ENCODE data around the gene GFY. TPM values are rescaled to one million over a fixed set of nuclear protein-coding genes. Genes with fewer than 3 reads are reported as not detected.
A peak's percentile ranks its signal among the peaks of the same experiment; 100 is the strongest.

Gene GFY
- total RNA-seq, 1 experiment from 2014 or later: not detected

DNA sequence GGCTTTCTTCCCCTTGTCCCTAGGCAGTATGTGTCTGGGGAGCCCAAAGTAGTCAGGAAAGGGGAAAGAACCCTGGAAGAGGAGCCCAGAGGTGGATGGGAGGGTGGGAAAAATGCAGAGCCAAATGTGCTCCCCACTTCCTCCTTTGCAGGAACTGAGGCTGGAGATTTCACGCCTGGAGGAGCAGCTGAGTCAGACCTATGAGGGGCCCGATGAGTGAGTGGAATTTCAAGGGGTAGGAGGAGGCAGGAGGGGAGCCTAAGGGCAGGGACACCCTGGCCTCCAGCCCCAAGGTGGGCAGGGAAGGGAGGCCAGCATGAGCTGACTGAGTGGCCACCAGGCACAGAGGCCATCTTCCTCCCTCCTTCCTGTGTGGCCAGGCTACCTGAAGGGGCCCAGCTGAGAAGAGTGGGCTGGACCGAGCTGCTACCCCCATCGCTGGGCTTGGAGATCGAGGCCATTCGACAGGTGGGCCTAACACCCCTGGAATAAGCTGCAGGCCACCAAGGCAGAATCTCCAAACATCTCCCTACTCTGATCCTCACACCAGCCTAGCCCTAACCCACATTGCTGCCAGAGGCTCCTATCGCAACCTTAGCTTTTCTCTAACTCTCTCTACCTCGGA lies 16.3 kb upstream of the GFY start:
- DNase-seq (ENCODE audit: low spot score): no peak

DNA sequence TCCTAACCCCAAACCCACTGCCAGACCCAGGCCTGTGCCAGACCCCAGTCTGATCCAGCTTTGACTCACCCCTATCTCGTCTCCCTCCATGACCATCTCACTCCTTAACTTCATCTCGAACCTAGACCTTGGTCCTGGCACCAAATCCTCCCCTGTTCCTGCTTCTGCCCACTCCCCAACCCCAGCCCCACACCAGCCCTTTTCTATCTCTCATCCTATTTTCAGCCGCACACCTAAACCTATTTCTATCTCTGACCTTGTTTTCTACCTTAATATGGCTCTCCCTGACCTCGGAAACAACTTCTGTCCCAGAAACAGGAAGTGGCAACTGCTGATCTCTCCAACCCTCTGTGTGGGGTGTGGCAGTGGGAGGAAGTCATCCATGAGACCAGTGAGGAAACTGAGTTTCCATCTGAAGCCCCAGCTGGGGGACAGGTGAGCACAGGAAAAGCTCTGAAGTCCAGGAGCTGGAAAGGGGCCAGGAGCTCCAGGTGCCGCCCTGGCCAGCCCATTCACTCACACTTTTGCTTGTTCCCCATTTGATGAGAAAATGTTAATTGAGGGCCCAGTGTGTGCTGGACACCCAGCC lies 15.7 kb upstream of the GFY start:
- DNase-seq (ENCODE audit: low spot score): no peak

DNA sequence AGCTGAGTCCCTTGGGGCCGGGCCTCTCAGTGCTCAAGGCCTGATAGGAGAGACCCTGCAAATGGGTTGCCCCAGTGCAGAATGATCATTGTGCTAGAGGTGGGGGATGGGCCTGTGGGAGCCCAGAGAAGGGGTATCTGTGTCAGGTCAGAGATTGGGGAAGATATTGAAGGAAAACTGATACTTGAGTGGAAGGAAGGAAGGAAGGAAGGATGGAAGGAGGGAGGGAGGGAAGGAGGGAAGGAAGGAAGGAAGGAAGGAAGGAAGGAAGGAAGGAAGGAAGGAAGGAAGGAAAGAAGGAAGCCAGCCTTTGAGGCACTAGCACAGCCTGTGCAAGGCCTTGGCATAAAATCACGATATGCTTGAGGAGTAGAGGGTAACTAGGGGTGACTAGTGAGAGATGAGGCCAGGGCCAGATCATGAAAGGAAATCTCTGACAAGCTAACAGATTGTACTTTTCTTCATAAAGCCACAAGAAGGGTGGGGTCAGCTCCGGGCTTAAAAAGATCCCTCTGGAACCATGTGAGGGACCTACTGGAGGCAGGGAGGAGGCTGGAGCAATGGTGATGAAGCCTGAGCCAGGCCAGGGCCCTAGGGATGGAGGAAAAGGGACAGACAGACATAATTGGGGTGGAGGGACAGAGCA lies 13.4 kb upstream of the GFY start:
- DNase-seq (ENCODE audit: low spot score): no peak

GRCh38 chr19:49413348-49413747 lies 11.8 kb upstream of the GFY start:
- DNase-seq (ENCODE audit: low spot score): no peak

DNA sequence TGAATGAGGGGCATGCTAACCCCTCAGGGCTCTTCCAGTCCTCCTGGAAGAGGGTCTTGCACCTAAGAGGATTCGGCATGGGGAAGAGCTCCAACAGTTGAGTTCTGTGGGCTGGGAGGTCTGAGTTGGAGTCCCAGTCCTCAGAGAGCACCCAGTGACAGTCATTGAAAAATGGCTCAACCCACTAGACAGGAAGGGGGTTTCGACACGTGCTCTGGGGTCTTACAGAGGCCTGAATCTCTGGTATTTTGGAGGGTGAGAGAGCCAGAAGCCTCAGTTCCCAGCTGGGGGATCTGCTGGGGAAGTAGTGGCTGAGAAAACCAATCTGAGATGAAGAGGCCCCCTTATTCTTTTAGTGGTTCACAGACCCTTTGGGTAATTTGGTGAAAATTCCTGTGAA lies 10.9 kb upstream of the GFY start:
- no peak for DNase-seq (ENCODE audit: low spot score)

DNA sequence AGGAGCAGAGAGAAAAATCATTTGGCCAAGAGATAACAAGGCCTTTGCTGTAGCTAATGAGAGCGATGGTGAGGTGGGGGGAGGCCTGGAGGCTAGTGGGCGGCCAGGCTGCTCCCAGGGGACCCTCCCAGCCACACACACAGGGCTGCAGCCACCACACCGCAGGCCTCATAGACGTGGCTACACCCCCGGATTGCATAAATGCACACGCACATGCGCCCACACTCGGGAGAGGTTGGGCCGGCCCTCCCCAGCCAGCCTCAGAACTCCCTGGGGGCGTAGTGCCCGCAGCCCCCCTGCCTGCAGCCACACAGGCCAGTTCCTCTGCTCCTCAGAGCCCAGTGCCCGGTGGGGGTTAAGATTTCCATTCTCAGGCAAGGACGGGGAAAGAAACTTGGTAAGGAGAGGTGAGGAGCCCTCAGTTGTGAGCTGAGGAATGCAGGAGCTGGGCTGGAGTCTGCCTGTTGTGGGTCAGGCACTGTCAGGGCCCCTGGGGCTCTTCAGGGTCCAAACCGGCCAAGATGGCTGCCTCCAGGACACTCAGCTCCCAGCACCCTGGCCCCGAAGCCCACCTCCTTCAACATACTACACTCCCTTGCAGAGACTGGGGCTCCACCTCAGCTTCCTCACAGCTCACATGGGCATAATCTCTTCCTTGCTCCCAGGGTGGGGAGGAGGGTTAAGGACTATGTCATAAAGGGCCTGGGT lies 9.9 kb upstream of the GFY start:
- DNase-seq (ENCODE audit: low spot score): no peak

GRCh38 chr19:49415810-49416200 lies 9.4 kb upstream of the GFY start:
- no peak for DNase-seq (ENCODE audit: low spot score)

GRCh38 chr19:49417088-49417487 lies 8.1 kb upstream of the GFY start:
- no peak for DNase-seq (ENCODE audit: low spot score)

DNA sequence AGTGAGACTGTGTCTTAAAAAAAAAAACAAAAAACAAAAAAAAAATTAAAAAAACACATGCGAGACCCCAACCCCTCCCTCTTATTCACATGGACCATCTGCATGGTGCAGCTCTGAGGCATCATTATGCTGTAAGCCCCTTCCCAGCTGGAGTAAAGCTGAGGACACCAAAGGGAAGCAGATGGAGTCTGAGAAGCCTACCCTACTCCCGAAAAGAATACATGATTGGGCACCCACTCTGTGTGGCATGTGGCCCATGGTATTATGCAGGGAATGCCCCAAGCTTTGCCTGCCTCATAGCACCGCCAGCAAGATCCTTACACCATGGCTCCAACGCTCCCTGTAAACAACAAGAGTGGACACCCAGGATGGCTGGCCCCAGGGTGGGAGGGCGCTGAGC lies 6.7 kb upstream of the GFY start:
- DNase-seq (ENCODE audit: low spot score): no peak

DNA sequence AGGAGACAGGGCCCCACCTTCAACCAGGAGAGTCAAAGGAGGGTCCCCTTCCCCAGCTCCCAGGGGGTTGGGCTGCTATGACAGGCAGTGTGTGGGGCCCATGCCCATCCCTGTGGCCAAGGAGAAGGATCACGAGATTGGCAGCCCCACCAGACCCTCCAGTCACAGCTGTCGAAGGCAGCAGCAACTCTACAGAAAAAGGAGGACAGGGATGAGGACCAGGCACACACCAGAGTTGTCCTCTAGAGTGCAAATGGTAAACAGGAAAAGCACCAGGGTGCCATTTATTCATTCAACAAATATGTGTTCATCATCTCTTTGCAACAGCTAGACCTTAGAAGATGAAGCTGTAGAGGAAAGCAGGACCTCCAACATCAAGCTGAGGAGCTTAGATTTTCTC lies 6.0 kb upstream of the GFY start:
- DNase-seq (ENCODE audit: low spot score): no peak

GRCh38 chr19:49420227-49420626 lies 5.0 kb upstream of the GFY start:
- DNase-seq (ENCODE audit: low spot score): no peak

DNA sequence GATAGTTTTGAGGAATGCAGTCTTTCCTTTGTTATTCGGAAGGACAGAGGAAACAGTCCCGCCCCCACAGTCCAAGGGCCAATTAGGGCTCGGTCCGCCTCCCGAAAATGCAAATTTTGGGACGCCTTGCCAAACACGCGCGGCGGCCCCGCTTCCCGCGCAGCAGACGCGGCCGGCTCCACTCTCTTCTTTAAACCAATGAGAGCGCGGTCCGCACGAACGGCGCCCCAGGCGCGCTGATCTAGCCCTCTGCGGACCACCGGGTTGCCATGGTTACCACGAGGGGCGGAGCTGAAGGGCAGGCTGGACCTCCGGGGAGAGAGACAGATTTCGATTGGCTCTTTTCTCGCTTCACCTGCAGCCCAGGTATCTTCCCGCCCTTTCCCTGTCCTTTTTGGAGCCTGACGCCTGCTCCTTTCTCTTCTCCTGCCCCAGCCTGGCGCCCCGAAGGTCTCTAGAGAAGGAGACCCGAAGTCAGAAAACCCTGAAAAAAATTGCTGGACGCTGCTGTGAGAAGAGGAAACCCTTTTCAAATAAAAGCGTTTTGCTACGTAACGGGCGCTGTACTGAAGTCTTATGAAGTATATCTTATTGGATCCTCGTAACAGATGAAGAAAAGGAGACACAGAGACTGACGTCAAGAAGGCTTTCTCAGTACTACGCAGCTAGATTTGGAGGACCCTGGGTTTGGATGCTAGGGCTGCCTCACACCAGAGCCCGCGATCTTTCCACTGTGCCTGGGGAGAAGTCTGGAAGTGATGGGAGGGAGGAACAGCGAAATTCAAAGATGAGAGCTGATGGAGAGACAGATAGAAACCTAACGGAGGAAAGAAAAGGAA lies 3.9 kb upstream of the GFY start:
- DNase-seq (ENCODE audit: low spot score): peak; percentile 57

DNA sequence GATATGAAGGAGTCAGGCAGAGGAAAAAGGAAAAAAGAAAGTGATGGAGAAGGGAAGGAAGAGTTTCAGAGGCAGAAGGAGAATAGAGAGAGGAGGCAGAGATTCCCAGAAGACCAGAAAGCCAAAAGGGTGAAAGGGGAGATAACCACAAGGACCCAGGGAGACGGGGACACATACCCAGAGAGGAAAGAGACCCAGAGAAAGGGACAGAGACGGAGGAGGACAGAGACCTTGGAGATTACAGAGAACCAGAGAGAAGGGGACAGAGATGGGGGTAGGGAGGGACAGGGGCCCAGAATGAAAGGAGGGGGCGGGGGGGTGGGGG lies 3.3 kb upstream of the GFY start:
- no peak for DNase-seq (ENCODE audit: low spot score)

DNA sequence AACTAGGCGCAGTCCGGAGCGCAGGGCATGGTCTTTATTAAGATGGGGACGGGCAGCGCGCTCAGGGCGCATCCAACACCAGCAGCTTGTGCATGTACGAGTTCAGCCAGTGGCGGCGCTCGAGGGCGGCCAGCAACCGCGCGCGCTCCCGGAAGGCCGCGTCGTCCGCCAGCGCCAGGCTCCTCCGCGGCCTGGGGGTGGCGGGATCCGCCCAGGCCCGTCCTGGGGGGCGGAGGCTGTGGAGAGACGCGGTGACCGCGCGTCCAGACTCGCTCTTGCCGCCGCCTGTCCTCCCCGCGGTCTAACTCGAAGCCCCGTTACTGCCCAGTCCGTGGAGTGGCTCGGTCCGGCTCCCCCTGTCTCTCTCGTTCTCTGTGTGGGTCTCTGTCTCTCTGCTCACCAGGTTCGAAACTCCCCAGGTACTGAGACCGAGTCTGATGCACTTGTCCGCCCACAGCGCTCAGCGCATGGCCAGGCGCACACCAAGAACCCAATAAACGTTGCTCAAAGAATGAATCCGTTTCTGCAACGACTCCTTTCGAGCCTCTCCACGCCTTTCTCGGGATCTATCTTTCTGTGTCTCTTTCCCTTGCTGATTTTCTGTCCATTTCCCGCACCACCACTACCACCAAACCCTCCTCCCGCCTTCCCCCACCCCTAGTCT lies 2.6 kb upstream of the GFY start:
- no peak for DNase-seq (ENCODE audit: low spot score)

DNA sequence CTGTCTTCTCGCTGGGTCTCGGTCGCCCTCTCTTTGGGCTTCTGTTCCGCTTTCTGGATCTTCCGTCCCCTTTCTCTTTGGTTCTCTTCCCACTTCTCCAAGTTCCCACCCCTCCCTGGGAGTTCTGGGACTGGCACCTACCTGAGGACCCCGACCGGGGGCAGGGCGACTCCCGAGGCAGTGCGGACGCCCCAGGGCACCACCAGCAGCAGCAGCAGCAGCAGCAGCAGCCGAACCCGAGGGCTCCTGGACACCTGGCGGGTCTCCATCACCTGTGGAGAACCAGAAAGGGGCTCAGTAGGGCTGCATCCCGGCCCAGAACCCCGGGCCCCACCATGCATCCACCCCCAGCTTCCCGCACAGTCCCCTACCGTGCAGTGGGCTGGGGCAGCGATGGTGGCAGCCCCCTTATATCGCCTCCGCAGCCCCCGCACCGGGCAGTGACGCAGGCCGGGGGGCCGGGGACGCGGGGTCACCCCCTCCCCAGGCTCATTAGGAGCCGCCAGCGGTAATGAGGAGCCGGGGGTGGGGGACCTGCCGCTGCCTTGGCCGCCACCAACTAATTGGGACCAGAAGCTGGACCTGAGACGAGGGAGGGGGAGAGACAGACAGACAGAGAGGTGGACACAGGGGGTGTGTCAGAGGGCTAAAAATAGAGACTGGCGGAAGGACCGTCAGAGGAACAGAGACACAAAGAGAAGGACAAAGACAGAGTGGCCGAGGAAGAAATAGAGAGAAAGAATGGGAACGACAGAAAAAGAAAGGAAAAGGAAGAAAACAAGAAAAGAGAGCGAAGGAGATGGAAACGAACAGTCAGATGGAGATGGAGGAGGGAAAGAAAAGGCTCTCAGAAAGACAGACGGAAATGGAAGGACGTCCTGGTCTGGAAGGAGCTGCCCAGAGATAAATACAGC lies 1.9 kb upstream of the GFY start, which contains the start of gene PTH2:
PTH2 (minus strand) TSS at position 371 of the 914 bp plus-strand sequence; CDS start at position 269, 102 bp downstream.
- no peak for DNase-seq (ENCODE audit: low spot score)

GRCh38 chr19:49423985-49424303 lies 1.2 kb upstream of the GFY start:
- DNase-seq (ENCODE audit: low spot score): no peak

DNA sequence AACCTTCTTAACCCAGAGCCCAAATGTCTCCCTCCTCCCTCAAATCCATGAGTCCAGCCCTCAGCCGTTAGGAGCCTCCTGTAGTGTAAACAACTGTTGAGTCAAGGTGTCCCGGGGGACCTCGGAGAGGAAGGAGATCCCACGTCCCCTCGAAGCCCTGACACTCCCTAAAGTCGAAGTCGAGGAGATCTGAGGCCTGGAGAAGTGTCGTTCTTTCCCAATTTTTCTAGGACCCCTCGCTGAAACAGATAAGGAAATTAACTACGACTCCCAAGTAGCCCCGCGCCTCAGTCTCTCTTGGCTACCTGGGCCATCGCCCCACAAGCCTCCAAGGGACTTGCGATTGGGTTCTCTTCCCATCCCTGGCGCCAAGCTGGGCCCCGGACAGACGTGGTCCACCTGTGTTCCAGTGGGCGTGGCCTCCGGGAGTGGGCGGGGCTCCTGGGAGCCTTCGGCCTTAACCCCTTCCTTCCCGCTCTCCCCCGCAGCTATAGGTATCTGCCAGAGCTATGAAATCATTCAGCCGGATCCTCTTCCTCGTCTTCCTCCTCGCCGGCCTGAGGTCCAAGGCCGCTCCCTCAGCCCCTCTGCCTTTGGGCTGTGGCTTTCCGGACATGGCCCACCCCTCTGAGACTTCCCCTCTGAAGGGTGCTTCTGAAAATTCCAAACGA lies 869 bp downstream of the GFY start:
- peak; percentile 56 for DNase-seq (ENCODE audit: low spot score)

- no peak for DNase-seq (ENCODE audit: low spot score)
Measured at GRCh38 chr19:49427339-49427738, 2.2 kb downstream of the GFY start.

DNA sequence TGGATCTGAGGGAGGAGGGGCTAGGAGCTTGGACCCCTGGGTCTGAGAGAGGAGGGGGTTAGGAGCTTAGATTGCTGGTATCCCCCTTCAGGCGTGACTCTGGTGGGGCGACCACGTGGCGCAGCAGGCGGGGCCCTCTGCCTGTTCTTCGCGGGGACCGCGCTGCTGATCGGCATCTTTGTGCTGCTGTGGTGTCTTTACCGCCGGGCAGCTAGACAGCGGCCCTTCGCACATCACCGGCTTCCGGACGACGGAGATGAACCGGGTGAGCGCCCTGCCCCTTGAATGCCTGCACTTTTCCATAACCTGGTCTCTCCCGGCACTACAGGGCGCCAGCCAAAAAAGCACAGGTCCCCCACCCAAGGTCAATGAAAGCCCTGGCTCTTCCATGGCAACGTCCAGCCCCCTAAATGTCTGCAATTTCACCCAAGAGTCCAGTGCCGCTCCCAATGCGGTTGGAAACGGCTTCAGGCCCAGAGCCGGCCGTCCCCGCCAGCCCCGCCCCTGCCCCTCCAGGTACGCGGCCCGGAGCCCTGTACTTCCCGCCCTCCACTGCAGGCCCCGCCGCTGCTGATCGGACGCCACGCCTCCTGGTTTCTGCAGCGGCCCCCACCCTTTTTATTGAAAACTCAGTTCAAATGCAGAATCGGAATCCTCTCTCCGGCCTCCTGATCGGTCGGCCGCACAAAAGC lies 2.8 kb downstream of the GFY start:
- DNase-seq (ENCODE audit: low spot score): no peak
